H7 (cell line): ENCODE results near the gene DGAT2. TPM values are rescaled to one million over a fixed set of nuclear protein-coding genes. Genes with fewer than 3 reads are reported as not detected.

Experiments
- DNase-seq: peaks from one replicate; pipeline ENCODE4 v3.0.0; 2012
- H3K27me3 ChIP-seq: 2 replicates; pipeline ENCODE4 v1.6.0; 2011; ENCODE audit warnings: mild to moderate bottlenecking, low read length; ENCODE audit not compliant: control insufficient read depth, insufficient read depth
- H3K36me3 ChIP-seq: replicated peaks from 2 replicates; pipeline ENCODE4 v1.5.1; 2011; ENCODE audit warnings: low read length; ENCODE audit not compliant: control insufficient read depth, insufficient read depth
- H3K4me3 ChIP-seq: 2 replicates; pipeline ENCODE4 v1.5.1; 2011; ENCODE audit warnings: low read depth, mild to moderate bottlenecking, control low read depth, low read length, moderate library complexity; ENCODE audit not compliant: insufficient read depth
- total RNA-seq: library from RNA; depleted of rRNA; stranded (reverse); fragments of >200 nt; shearing (Covaris generic); gene quantifications from 2 replicates; pipeline ENCODE4 v1.2.3, GENCODE V29; 2014; rRNA removed

Gene DGAT2, protein sequence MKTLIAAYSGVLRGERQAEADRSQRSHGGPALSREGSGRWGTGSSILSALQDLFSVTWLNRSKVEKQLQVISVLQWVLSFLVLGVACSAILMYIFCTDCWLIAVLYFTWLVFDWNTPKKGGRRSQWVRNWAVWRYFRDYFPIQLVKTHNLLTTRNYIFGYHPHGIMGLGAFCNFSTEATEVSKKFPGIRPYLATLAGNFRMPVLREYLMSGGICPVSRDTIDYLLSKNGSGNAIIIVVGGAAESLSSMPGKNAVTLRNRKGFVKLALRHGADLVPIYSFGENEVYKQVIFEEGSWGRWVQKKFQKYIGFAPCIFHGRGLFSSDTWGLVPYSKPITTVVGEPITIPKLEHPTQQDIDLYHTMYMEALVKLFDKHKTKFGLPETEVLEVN
- total RNA-seq = 1.1 and 1.3 TPM in 2 replicates

- Histone ChIP-seq H3K4me3 (peak within 1 kb of the TSS; percentile 44), H3K36me3 (no peaks in the 10 kb centered on the region), H3K27me3 (peaks cover 43% of the 10 kb centered on the region)
- peak; percentile 92 for DNase-seq
Measured at GRCh38 chr11:75768112-75768908, at the start of gene DGAT2. Gene DGAT2 (plus strand): TSS chr11:75768778. CDS start chr11:75768992, 214 bp downstream.

GRCh38 chr11:75719340-75720239, 49.0 kb upstream of the DGAT2 start:
- H3K36me3 ChIP-seq = no peaks in the 10 kb centered on the region
- DNase-seq = no peak
- H3K27me3 ChIP-seq = peaks cover 8% of the 10 kb centered on the region
- no peak overlapping the region for H3K4me3 ChIP-seq

- no peak for DNase-seq
- H3K36me3 ChIP-seq = no peaks in the 10 kb centered on the region
- peaks cover 8% of the 10 kb centered on the region for H3K27me3 ChIP-seq
- H3K4me3 ChIP-seq = no peak overlapping the region
Measured at GRCh38 chr11:75720639-75721038, 47.9 kb upstream of the DGAT2 start.

- Histone ChIP-seq H3K36me3 (no peaks in the 10 kb centered on the region), H3K4me3 (no peak overlapping the region), H3K27me3 (peaks cover 8% of the 10 kb centered on the region)
- DNase-seq = no peak
Measured at GRCh38 chr11:75721852-75722668, 46.5 kb upstream of the DGAT2 start.

DNA sequence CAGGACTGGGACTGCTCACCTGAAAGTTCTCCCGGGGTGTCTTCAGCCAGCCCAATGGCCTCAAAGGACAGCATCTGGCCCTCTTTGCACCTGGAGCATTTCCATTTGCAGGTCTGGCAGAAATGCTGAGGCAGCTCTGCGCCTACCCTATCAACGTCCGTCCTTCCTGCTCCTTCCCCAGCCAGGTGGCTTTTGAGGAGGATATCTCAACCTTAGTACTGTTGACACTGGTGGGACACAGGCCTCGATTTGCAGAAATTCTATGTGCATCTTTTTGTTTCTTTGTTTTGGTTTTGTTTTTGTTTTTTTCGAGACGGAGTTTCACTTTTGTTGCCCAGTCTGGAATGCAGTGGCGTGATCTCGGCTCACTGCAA, 45.9 kb upstream of the DGAT2 start:
- no peaks in the 10 kb centered on the region for H3K36me3 ChIP-seq
- H3K4me3 ChIP-seq = no peak overlapping the region
- DNase-seq = no peak
- H3K27me3 ChIP-seq = peaks cover 8% of the 10 kb centered on the region

DNA sequence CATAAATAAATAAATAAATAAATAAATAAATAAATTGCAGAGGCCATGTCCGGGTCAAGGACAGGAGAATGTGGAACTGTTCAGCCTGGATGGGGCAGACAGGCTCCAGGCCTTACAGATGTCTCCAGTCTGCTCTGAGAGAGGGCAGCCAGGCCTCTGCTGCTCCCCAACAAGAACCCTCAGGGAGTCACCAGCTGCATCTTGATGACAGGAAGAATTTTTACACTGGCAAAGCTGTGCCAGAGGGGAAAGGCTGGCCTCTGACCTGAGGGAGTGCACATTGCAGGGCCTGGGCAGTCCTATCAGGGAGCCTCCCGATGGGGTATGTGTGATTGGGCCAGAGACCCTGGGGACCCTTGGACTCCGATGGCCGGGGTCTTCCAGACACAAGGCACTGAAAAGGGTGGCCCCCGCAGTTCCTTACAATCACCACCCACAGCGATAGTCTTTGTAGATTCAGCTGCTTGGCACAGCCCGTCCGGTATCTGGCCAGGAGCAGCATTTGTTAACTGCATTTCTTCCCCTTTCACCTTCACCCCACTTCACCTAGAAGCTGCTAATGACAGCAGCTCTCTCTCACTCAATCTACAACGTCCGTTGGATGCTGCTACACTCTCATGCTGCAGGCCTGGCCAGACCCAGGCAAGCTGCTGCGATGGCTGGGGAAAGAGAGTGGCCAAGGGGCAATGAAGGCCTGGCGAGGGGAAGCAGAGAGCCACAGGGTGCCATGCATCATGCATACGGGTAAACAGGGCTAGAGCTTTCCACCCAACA, 42.8 kb upstream of the DGAT2 start:
- Histone ChIP-seq H3K36me3 (no peaks in the 10 kb centered on the region), H3K4me3 (no peak overlapping the region), H3K27me3 (no peaks in the 10 kb centered on the region)
- DNase-seq = no peak

GRCh38 chr11:75728992-75729391, 39.6 kb upstream of the DGAT2 start:
- Histone ChIP-seq H3K36me3 (no peaks in the 10 kb centered on the region), H3K4me3 (no peak overlapping the region), H3K27me3 (no peaks in the 10 kb centered on the region)
- DNase-seq = no peak

DNA sequence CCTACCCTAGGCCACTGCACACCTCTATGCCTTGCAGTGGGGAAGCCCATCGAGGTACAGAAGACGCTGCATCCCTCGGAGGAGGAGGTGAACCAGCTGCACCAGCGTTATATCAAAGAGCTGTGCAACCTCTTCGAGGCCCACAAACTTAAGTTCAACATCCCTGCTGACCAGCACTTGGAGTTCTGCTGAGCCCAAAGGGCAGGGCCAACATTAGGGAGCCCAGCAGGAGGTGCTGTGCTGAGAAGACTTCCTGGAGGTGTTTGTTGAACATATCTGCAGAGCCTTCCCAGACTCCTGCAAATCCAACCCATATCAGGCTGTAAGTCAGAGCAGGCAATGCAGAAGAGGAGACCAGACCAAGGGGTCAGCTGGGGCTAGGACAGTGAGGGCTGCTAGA, 37.5 kb upstream of the DGAT2 start:
- H3K27me3 ChIP-seq = no peaks in the 10 kb centered on the region
- H3K36me3 ChIP-seq = no peaks in the 10 kb centered on the region
- DNase-seq = no peak
- no peak overlapping the region for H3K4me3 ChIP-seq

- Histone ChIP-seq H3K27me3 (no peaks in the 10 kb centered on the region), H3K4me3 (no peak overlapping the region), H3K36me3 (no peaks in the 10 kb centered on the region)
- no peak for DNase-seq
Measured at GRCh38 chr11:75733071-75733430, 35.5 kb upstream of the DGAT2 start.

DNA sequence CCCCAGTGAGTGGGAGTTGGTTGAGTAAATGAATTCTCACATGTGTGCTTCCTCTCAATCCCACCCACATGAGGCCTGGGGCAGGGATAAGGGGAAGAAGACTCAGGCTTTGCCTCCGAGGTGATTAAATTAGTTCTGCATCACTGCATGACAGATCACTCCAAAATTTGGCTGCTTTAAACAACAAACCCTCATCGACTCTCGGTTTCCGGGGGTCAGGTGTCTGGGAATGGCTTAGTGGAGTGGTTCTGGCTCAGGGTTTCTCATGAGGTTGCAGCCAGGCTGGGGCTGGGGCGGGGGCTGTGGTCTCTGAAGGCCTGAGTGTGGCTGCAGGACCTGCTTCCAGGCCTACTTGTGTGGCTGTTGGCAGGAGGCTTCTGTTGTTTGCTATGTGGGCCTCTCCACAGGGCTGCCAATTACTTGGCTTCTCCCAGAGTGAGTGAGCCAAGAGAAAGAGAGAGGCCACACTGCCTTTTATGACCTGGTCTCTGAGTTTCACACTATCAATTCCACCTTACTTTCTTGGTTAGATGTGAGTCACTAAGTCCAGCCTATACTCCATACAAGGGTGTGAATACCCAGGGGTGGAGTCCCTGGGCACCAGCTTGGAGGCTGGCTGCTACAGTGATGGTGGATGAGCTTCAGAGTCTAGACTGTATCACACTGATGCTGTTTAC, 35.0 kb upstream of the DGAT2 start:
- DNase-seq = no peak
- no peaks in the 10 kb centered on the region for H3K36me3 ChIP-seq
- H3K27me3 ChIP-seq = no peaks in the 10 kb centered on the region
- H3K4me3 ChIP-seq = no peak overlapping the region

GRCh38 chr11:75734491-75735180, 33.9 kb upstream of the DGAT2 start:
- Histone ChIP-seq H3K36me3 (no peaks in the 10 kb centered on the region), H3K27me3 (no peaks in the 10 kb centered on the region), H3K4me3 (no peak overlapping the region)
- DNase-seq = no peak

DNA sequence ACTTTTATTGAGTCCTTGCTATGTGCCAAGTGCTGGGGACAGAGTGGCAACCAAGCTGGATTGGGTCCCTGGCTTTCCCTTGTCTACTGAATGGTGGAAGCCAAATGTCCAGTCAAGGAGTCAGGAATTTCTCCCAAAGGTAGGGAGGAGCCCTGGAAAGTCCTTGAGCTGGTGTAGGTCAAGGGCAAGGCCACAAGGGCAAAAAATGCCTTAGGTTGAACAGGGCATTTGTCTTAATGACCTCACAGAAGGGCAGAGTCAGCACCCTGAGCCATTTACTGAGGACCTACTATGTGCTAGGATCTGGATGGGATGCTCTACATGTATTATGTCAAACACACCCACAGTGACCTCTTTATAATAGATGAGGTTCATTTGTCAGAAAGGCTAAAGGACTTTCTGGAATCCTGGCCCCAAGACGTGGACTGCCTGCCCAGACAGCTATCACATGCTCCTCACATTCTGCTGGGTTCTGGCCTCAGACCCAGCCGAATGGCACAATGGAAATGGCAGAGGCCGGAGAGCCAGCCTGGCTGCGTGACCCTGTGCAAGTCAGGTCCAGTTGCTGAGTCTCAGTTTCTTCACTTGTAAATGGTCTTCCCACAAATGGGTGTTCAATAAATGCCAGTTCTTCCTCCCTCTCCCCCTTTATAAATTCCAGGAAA, 33.3 kb upstream of the DGAT2 start:
- no peaks in the 10 kb centered on the region for H3K27me3 ChIP-seq
- H3K4me3 ChIP-seq = no peak overlapping the region
- H3K36me3 ChIP-seq = no peaks in the 10 kb centered on the region
- no peak for DNase-seq
